ENCODE measurements around the gene RERE. TPM values are rescaled to one million over a fixed set of nuclear protein-coding genes. Genes with fewer than 3 reads are reported as not detected.
A peak's percentile ranks its signal among the peaks of the same experiment; 100 is the strongest.
"Not testable (repeated sequence)": the region's sequence is repeated elsewhere in the genome, so short reads cannot be mapped to it uniquely, and the experiment has no call there.

RERE gene
- total RNA-seq, 4 donors from 2014 or later, result 118 to 244 (median 131) TPM

DNA sequence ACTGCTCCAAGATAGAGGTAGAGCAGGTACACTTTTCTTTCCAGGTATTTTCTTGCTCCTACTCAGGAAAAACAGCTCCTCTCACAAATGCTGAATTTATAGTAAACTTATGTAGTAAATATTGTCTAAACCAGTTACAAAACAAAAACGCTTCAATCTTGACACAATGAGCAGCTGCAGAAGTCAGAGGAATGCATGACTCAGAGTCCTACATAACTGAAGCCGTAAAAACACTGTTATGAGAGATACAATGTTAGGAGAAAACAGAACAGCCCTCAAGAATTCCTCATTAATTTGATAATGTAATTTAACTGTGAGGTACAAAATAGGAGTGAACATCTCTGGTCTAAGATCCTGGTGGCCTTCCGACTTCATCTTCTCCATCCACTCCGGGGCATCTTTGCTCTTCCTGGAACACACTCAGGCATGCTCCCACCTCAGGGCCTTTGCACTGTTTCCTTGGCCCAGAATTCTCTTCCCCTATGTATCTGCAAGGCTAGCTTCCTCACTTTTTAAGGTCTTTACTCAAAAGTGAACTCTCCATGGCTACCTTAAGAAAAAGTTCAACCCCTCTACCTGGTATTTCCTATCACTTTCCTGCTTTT, 361.0 kb downstream of the RERE start:
- DNase-seq, result no peak
- 59 to 72% methylated on average over 4 of the region's 4 CpGs for WGBS, 2 donors
- intact Hi-C loops (cut with DNase I), result no loop called here
- Histone ChIP-seq H3K4me1 (peaks cover 30 to 62% of the 10 kb centered on the region in 2 donors), H3K4me3 (replicated peaks in 1 of 3) (no peak overlapping the region), H3K36me3 (no peaks in the 10 kb centered on the region), H3K9me3 (no peaks in the 10 kb centered on the region), H3K27ac (peak overlapping the region; percentile 44 to 77 (median 69)), H3K27me3 (no peaks in the 10 kb centered on the region)
- TF ChIP-seq POLR2A (IDR thresholded peaks at IDR 0.05), result no peak
- TF ChIP-seq, protein P1, sequence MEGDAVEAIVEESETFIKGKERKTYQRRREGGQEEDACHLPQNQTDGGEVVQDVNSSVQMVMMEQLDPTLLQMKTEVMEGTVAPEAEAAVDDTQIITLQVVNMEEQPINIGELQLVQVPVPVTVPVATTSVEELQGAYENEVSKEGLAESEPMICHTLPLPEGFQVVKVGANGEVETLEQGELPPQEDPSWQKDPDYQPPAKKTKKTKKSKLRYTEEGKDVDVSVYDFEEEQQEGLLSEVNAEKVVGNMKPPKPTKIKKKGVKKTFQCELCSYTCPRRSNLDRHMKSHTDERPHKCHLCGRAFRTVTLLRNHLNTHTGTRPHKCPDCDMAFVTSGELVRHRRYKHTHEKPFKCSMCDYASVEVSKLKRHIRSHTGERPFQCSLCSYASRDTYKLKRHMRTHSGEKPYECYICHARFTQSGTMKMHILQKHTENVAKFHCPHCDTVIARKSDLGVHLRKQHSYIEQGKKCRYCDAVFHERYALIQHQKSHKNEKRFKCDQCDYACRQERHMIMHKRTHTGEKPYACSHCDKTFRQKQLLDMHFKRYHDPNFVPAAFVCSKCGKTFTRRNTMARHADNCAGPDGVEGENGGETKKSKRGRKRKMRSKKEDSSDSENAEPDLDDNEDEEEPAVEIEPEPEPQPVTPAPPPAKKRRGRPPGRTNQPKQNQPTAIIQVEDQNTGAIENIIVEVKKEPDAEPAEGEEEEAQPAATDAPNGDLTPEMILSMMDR (IDR thresholded peaks at IDR 0.05), result no peak

DNA sequence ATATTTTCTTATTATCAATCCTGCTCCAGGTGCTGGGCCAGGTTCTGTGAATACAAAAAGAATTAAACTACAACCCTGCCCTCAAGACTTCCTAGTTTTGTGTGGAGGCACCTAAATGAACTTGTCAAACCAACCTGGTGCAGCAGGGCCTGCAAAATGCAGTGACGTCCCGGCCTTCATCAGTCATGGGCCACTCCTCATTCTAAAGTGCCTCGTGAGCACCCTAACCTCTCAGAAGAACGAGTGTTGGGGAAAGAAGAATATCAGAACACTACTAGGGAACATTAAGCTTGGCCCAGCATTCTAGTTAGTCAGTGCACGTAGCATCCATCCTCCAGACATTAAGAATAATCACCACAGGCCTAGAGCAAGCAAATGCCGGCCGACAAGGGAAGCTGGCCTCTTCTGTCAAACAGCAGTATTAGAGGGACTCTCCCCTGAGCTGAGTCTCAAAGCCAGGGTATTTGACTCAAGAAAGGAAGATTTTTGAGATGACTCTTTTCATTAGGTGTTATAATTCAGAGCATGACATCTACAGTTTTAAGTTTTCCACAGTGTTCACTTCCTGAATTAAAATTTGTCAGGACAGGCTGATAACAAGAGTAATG, 361.6 kb downstream of the RERE start:
- H3K36me3 ChIP-seq, result no peaks in the 10 kb centered on the region
- 45 to 48% methylated on average over 7 of the region's 7 CpGs for WGBS, 2 donors

DNA sequence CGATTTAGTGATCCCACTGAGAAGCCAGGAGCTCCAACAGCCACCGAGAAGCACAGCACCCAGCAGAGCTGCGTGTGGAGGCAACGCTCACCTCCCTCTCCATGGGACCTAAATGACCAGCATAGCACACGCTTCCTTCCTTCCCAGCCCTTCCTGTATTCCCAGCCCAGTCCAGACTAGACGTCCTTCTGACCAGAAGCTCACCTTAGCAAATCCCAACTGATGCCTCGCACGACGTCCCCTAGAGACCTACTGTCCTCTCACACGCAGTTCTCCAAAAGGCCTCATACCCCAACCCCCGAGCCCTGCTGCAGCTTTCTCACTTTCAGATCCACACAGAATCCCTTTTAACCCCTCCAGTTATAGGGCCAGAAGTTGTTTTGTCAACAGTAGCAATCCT, 367.1 kb downstream of the RERE start:
- Histone ChIP-seq H3K4me1 (peaks cover 19 to 63% of the 10 kb centered on the region in 2 donors), H3K27me3 (no peaks in the 10 kb centered on the region), H3K36me3 (no peaks in the 10 kb centered on the region), H3K4me3 (replicated peaks in 1 of 3) (no peak overlapping the region), H3K9me3 (no peaks in the 10 kb centered on the region), H3K27ac (peak overlapping the region in 2 of 3 donors; percentile 74 to 85)
- WGBS, 2 donors, result 74 to 82% methylated on average over 11 of the region's 11 CpGs
- no peak for TF ChIP-seq POLR2A (IDR thresholded peaks at IDR 0.05)
- TF ChIP-seq, protein P1 (IDR thresholded peaks at IDR 0.05), result no peak
- no peak for DNase-seq
- intact Hi-C loops (cut with DNase I), result no loop called here

More for the DNA sequence above, 361.6 kb downstream of the RERE start:
- peak overlapping the region; percentile 44 to 77 (median 69) for H3K27ac ChIP-seq
- no peaks in the 10 kb centered on the region for H3K9me3 ChIP-seq
- intact Hi-C loops (cut with DNase I), result no loop called here
- no peaks in the 10 kb centered on the region for H3K27me3 ChIP-seq
- DNase-seq, result peak; percentile 72 to 73
- H3K4me1 ChIP-seq, result peaks cover 29 to 62% of the 10 kb centered on the region in 2 donors
- TF ChIP-seq, protein P1 (IDR thresholded peaks at IDR 0.05), result no peak
- H3K4me3 ChIP-seq (replicated peaks in 1 of 3), result no peak overlapping the region

DNA sequence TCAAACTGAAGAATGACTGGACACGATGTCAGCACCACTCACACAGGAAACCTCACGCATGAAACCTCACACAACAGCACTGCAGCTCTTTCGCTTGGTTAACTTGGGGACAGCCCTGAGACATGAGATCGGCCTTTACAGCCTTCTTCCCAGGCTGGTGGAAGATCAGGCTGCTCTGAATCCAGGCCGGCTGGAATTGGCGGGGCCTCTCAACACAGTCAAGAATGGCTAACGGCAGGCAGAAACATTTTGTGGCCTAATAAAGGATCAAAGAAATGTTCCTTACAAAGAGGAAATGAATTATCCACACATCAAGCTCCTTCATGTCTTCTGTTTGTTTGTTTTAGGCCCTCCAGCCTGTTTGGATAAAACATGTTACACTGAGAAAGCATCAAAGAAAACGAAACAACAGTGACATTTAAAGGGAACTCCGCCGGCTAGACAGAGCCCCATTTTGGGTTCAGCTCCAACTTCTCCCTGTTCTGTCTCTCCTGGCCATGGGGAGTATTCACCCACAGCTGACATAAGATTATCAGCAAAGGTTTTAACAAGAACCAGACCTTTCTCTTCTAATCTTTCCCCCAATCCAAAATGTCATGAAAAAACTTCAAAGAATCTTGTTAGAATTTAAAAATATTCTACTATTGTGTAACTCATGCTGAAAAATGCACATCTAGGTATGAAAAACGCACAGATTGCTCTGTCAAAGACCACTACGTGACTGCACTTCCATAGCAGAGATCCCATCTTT, 368.4 kb downstream of the RERE start:
- Histone ChIP-seq H3K36me3 (no peaks in the 10 kb centered on the region), H3K4me1 (peaks cover 19 to 57% of the 10 kb centered on the region in 2 donors), H3K4me3 (replicated peaks in 1 of 3) (no peak overlapping the region), H3K27ac (peak overlapping the region; percentile 72 to 85 (median 74)), H3K27me3 (no peaks in the 10 kb centered on the region), H3K9me3 (no peaks in the 10 kb centered on the region)
- 23 to 25% methylated on average over 12 of the region's 12 CpGs for WGBS, 2 donors
- peak; percentile 79 to 82 for DNase-seq
- intact Hi-C loops (cut with DNase I), result no loop called here
- TF ChIP-seq POLR2A (IDR thresholded peaks at IDR 0.05), result no peak
- TF ChIP-seq, protein P1 (IDR thresholded peaks at IDR 0.05), result no peak

DNA sequence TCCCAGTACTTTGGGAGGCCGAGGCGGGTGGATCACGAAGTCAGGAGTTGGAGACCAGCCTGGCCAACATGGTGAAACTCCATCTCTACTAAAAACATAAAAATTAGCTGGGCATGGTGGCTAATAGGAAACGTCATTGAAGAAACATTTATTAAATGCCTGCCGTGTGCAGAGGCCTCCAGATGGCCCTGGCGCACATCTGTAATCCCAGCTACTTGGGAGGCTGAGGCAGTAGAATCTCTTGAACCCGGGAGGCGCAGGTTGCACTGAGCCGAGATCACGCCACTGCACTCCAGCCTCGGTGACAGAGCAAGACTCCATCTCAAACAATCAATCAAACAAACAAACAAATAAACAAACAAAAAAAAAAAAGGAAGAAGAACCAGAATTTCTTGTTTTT, 368.9 kb downstream of the RERE start:
- intact Hi-C loops (cut with DNase I); DNase-seq; H3K9me3 ChIP-seq; H3K36me3 ChIP-seq; H3K4me3 ChIP-seq (replicated peaks in 1 of 3); H3K27me3 ChIP-seq: not testable (repeated sequence)
- Histone ChIP-seq H3K4me1 (peaks cover 19 to 57% of the 10 kb centered on the region in 2 donors), H3K27ac (peak overlapping the region; percentile 72 to 85 (median 74))
- 83 to 86% methylated on average over 11 of the region's 11 CpGs for WGBS, 2 donors

Data from thyroid gland (tissue), 4 donors.